Panc1 (cell line): ENCODE data around the gene GIMAP4. TPM values are rescaled to one million over a fixed set of nuclear protein-coding genes. Genes with fewer than 3 reads are reported as not detected.
"Not testable (repeated sequence)": the region's sequence is repeated elsewhere in the genome, so short reads cannot be mapped to it uniquely, and the experiment has no call there.

Source experiments
- ATAC-seq: fragments of 200-7000 bp; cut with Tn5 transposase; 2 replicates; pipeline ENCODE4 v1.9.1; 2020; ENCODE audit warnings: mild to moderate bottlenecking, moderate library complexity
- BruUV-seq: library from RNA; stranded (reverse); fragments of 400-500 nt; replicated peaks from 2 replicates; lab custom pipeline; 2021; lab: Mats Ljungman, UMichigan
- CTCF ChIA-PET: fragments of 300-600 bp; sonication (Branson Sonifier 250); formaldehyde crosslinking; loops from one replicate; lab custom pipeline; 2022; ENCODE audit warnings: antibody characterized with exemption; lab: Charles Lee
- POLR2A ChIA-PET: fragments of 300-600 bp; sonication (Branson Sonifier 250); formaldehyde crosslinking; loops from one replicate; lab custom pipeline; 2022; ENCODE audit warnings: antibody characterized with exemption; lab: Charles Lee
- DNase-seq: peaks from one replicate; pipeline ENCODE4 v3.0.0-alpha.2; 2010; ENCODE audit warnings: low read depth, low spot score
- H3K27ac ChIP-seq: 2 replicates; pipeline ENCODE4 v1.5.1; 2011; ENCODE audit warnings: mild to moderate bottlenecking, low read length, inconsistent platforms
- H3K27me3 ChIP-seq: fragments of 200-500 bp; sonication (Bioruptor generic); 2 replicates; pipeline ENCODE4 v1.6.0; 2014; ENCODE audit warnings: low read length, inconsistent platforms; ENCODE audit not compliant: control insufficient read depth, insufficient read depth
- H3K36me3 ChIP-seq: fragments of 200-500 bp; sonication (Bioruptor generic); 2 replicates; pipeline ENCODE4 v1.5.1; 2014; ENCODE audit warnings: inconsistent platforms, mild to moderate bottlenecking, low read length, moderate library complexity; ENCODE audit not compliant: control insufficient read depth, insufficient read depth
- H3K4me1 ChIP-seq: 2 replicates; pipeline ENCODE4 v1.5.1; 2011; ENCODE audit warnings: inconsistent platforms, mild to moderate bottlenecking, low read length, moderate library complexity; ENCODE audit not compliant: control insufficient read depth, insufficient read depth
- H3K4me3 ChIP-seq, 2 experiments: 2 replicates each; pipeline ENCODE4 v1.5.1; 2011 to 2012; ENCODE audit warnings: low read depth in 2 of 2, low read length in 2 of 2, mild to moderate bottlenecking in 2 of 2, inconsistent platforms in 1 of 2, moderate library complexity in 1 of 2
- H3K9me3 ChIP-seq: fragments of 200-500 bp; sonication (Bioruptor generic); 2 replicates; pipeline ENCODE4 v1.5.1; 2014; ENCODE audit warnings: low read depth, mild to moderate bottlenecking, inconsistent platforms, low read length, moderate library complexity; ENCODE audit not compliant: control insufficient read depth, insufficient read depth
- POLR2AphosphoS5 ChIP-seq: IDR thresholded peaks from 2 replicates; pipeline ENCODE4 v1.6.1; 2012; ENCODE audit warnings: mild to moderate bottlenecking, low read depth, low read length, moderate library complexity
- REST ChIP-seq, 2 experiments: IDR thresholded peaks; 2 replicates each; pipeline ENCODE4 v1.6.1; 2011 to 2012; ENCODE audit warnings: low read depth in 2 of 2, control low read depth in 1 of 2, low read length in 1 of 2, mild to moderate bottlenecking in 1 of 2, moderate library complexity in 1 of 2; ENCODE audit not compliant: insufficient read depth in 1 of 2
- SIN3A ChIP-seq: IDR thresholded peaks from 2 replicates; pipeline ENCODE4 v1.6.1; 2012; ENCODE audit warnings: low read depth, mild to moderate bottlenecking, low read length, moderate library complexity, borderline replicate concordance; ENCODE audit not compliant: insufficient read depth
- TCF7L2 ChIP-seq: IDR thresholded peaks from 2 replicates; pipeline ENCODE4 v1.6.1; 2011; ENCODE audit warnings: mild to moderate bottlenecking, low read depth, low read length, inconsistent platforms
- in situ Hi-C: cut with HindIII; loops from 2 replicates; pipeline ENCODE4 v1.10.0; 2016; ENCODE audit warnings: low sequenced_read_pairs, low pct_unique_long_range_greater_than_20kb
- intact Hi-C: fragments of 100-400 bp; cut with micrococcal nuclease; formaldehyde crosslinking; loops from one replicate; pipeline ENCODE4 v1.10.0; 2022; ENCODE audit not compliant: unreplicated experiment
- total RNA-seq: library from RNA; stranded (reverse); gene quantifications from one replicate; pipeline ENCODE4 v1.2.1, GENCODE V29; 2021; ENCODE audit not compliant: unreplicated experiment
- TF ChIP-seq, protein P1 (sequence below): fragments of 450-650 bp; IDR thresholded peaks from 2 replicates; pipeline ENCODE4 v1.5.1; 2017; ENCODE audit warnings: mild to moderate bottlenecking

Gene GIMAP4
- total RNA-seq, 1 experiment from 2014 or later: 0.26 TPM

- ATAC-seq, H3K4me3 ChIP-seq, H3K27me3 ChIP-seq, H3K27ac ChIP-seq, in situ Hi-C loops, CTCF ChIA-PET, DNase-seq, intact Hi-C loops, H3K9me3 ChIP-seq, H3K36me3 ChIP-seq, H3K4me1 ChIP-seq, BruUV-seq, POLR2A ChIA-PET: not testable (repeated sequence)
Measured at GRCh38 chr7:150603600-150603999, 36.4 kb downstream of the GIMAP4 start.

DNA sequence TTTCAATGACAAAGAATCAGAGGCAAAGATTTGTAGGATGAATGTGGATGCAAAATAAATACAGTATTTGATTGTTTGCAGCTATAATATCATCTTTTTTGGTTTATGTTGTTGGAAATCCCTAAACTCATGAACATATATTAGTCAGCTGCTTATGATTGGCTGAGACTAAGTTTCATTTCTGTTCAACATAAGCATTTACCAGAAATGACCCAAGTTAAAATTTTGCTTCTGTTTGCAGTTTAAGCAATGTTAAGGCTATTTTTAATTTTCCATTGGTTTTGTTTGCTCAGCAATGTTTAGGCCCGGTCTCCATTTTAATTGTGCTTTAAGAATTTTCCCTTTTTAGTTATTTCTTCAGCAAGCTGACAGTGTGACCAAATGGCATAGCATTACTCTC, 43.0 kb downstream of the GIMAP4 start:
- BruUV-seq: no TSS peak
- ATAC-seq: no peak

More for the DNA sequence above, 43.0 kb downstream of the GIMAP4 start:
- Histone ChIP-seq H3K27me3 (no peaks in the 10 kb centered on the region), H3K4me3 (no peak overlapping the region), H3K27ac (no peak overlapping the region), H3K9me3 (no peaks in the 10 kb centered on the region), H3K36me3 (no peaks in the 10 kb centered on the region), H3K4me1 (no peaks in the 10 kb centered on the region)
- ChIA-PET POLR2A (no interaction called here), CTCF (no interaction called here)
- DNase-seq: no peak
- intact Hi-C loops (no loop called here), in situ Hi-C loops (no loop called here)
- TF ChIP-seq SIN3A (no peak), POLR2AphosphoS5 (no peak), TCF7L2 (no peak), REST (IDR thresholded peaks at IDR 0.05; ENCODE audit: insufficient read depth in 1 of 2, low read depth in 2 of 2, low read length in 1 of 2) (no peak)
- TF ChIP-seq, protein P1, sequence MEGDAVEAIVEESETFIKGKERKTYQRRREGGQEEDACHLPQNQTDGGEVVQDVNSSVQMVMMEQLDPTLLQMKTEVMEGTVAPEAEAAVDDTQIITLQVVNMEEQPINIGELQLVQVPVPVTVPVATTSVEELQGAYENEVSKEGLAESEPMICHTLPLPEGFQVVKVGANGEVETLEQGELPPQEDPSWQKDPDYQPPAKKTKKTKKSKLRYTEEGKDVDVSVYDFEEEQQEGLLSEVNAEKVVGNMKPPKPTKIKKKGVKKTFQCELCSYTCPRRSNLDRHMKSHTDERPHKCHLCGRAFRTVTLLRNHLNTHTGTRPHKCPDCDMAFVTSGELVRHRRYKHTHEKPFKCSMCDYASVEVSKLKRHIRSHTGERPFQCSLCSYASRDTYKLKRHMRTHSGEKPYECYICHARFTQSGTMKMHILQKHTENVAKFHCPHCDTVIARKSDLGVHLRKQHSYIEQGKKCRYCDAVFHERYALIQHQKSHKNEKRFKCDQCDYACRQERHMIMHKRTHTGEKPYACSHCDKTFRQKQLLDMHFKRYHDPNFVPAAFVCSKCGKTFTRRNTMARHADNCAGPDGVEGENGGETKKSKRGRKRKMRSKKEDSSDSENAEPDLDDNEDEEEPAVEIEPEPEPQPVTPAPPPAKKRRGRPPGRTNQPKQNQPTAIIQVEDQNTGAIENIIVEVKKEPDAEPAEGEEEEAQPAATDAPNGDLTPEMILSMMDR: no peak
